ENCODE results near the gene OR5D18. TPM values are rescaled to one million over a fixed set of nuclear protein-coding genes. Genes with fewer than 3 reads are reported as not detected.

Gene OR5D18
- total RNA-seq: not detected in 2 replicates
- not detected in 2 replicates for polyA plus RNA-seq

GRCh38 chr11:55819330-55819729, at the start of gene OR5D18:
Gene OR5D18, plus strand, starts transcription at chr11:55819630. Its CDS starts 0 bp downstream, at chr11:55819630.
- no peaks in the 10 kb centered on the region for H3K9me3 ChIP-seq (ENCODE audit: low read depth)
- H3K4me1 ChIP-seq (ENCODE audit: low read depth): no peaks in the 10 kb centered on the region
- H3K4me3 ChIP-seq: no peak within 1 kb of the TSS
- H3K36me3 ChIP-seq: no peaks in the 10 kb centered on the region
- no peaks in the 10 kb centered on the region for H3K27me3 ChIP-seq
- DNase-seq (ENCODE audit: low read depth in 1 of 2, low spot score in 1 of 2): no peak
- no peak for TF ChIP-seq CTCF (IDR thresholded peaks at IDR 0.05; ENCODE audit: low read depth, low read length)
- no peak within 1 kb of the TSS for H3K27ac ChIP-seq

- peaks cover 5% of the 10 kb centered on the region for H3K9me3 ChIP-seq (ENCODE audit: low read depth)
- DNase-seq (ENCODE audit: low read depth in 1 of 2, low spot score in 1 of 2): no peak
- no peak for TF ChIP-seq CTCF (IDR thresholded peaks at IDR 0.05; ENCODE audit: low read depth, low read length)
Observed at GRCh38 chr11:55773138-55773537, 46.3 kb upstream of the OR5D18 start, which contains the start of gene OR5D13. Gene OR5D13, plus strand, starts transcription at chr11:55773438. Its CDS starts 0 bp downstream, at chr11:55773438.

GRCh38 chr11:55791606-55792005, 27.8 kb upstream of the OR5D18 start:
- Histone ChIP-seq H3K9me3 (ENCODE audit: low read depth) (peaks cover 7% of the 10 kb centered on the region), H3K36me3 (no peaks in the 10 kb centered on the region), H3K27ac (no peak overlapping the region), H3K4me3 (no peak overlapping the region), H3K4me1 (ENCODE audit: low read depth) (no peaks in the 10 kb centered on the region), H3K27me3 (no peaks in the 10 kb centered on the region)
- TF ChIP-seq CTCF (IDR thresholded peaks at IDR 0.05; ENCODE audit: low read depth, low read length): no peak
- DNase-seq (ENCODE audit: low read depth in 1 of 2, low spot score in 1 of 2): no peak

More at GRCh38 chr11:55773138-55773537, 46.3 kb upstream of the OR5D18 start, which contains the start of gene OR5D13:
- Histone ChIP-seq H3K27ac (no peak within 1 kb of the TSS), H3K4me3 (no peak within 1 kb of the TSS), H3K27me3 (no peaks in the 10 kb centered on the region), H3K4me1 (ENCODE audit: low read depth) (no peaks in the 10 kb centered on the region), H3K36me3 (no peaks in the 10 kb centered on the region)

GRCh38 chr11:55793321-55793720, 26.1 kb upstream of the OR5D18 start:
- Histone ChIP-seq H3K9me3 (ENCODE audit: low read depth) (peaks cover 7% of the 10 kb centered on the region), H3K4me1 (ENCODE audit: low read depth) (no peaks in the 10 kb centered on the region), H3K4me3 (no peak overlapping the region), H3K27me3 (no peaks in the 10 kb centered on the region), H3K36me3 (no peaks in the 10 kb centered on the region), H3K27ac (no peak overlapping the region)
- DNase-seq (ENCODE audit: low read depth in 1 of 2, low spot score in 1 of 2): no peak
- TF ChIP-seq CTCF (IDR thresholded peaks at IDR 0.05; ENCODE audit: low read depth, low read length): no peak

- H3K4me3 ChIP-seq: no peak within 1 kb of the TSS
- TF ChIP-seq CTCF (IDR thresholded peaks at IDR 0.05; ENCODE audit: low read depth, low read length): no peak
- H3K9me3 ChIP-seq (ENCODE audit: low read depth): peaks cover 7% of the 10 kb centered on the region
Observed at GRCh38 chr11:55795256-55795655, 24.2 kb upstream of the OR5D18 start, which contains the start of gene OR5D14. Gene OR5D14, plus strand, starts transcription at chr11:55795556. Its CDS starts 0 bp downstream, at chr11:55795556.

More at GRCh38 chr11:55795256-55795655, 24.2 kb upstream of the OR5D18 start, which contains the start of gene OR5D14:
- DNase-seq (ENCODE audit: low read depth in 1 of 2, low spot score in 1 of 2): no peak
- H3K27me3 ChIP-seq: no peaks in the 10 kb centered on the region
- no peaks in the 10 kb centered on the region for H3K36me3 ChIP-seq
- no peak within 1 kb of the TSS for H3K27ac ChIP-seq
- no peaks in the 10 kb centered on the region for H3K4me1 ChIP-seq (ENCODE audit: low read depth)

All from cardiac muscle cell (in vitro differentiated cells and primary cell).